ENCODE results near the gene FTO.
"Not testable (repeated sequence)": the region's sequence is repeated elsewhere in the genome, so short reads cannot be mapped to it uniquely, and the experiment has no call there.

The FTO gene

DNA sequence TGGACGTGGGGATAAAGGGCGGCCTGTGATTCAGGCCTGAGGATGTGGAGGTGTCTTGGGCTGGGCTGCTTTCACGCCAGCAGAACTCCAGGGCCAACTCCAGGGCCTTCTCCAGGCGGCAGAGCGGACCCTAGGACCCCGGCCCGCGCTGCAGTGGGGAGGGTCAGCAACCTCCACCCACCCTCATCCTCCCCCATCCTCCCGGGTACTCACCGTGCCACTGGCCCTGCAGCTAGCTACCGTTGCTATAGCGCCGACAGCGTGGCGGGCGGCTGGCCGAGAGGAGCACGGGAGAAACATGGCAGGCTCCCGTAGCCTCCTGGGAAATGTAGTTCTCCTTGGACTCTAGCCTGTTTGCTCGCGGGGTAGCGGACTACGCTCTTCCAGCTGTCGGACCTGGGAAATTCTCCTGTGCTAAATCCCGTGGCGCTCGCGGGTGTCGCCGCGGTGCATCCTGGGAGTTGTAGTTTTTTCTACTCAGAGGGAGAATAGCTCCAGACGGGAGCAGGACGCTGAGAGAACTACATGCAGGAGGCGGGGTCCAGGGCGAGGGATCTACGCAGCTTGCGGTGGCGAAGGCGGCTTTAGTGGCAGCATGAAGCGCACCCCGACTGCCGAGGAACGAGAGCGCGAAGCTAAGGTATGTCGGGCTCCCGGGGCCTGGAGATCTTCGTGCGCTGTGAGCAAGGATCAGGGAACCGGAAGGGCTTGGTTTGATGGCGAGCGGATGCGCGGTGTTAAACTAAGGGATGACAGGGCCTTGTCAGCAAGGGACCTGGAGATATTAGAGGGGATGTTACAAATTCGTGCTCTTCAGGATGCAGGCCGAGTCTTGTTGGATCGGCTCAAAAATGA lies at the start of gene FTO, which contains the start of gene RPGRIP1L:
Gene FTO, plus strand, starts transcription at position 567 of the 855 bp plus-strand sequence.
Gene RPGRIP1L, minus strand, starts transcription at position 270 of the 855 bp plus-strand sequence. CDS start 3,136 bp downstream, outside the sequence.
- DNase-seq, result peak; percentile 78

DNA sequence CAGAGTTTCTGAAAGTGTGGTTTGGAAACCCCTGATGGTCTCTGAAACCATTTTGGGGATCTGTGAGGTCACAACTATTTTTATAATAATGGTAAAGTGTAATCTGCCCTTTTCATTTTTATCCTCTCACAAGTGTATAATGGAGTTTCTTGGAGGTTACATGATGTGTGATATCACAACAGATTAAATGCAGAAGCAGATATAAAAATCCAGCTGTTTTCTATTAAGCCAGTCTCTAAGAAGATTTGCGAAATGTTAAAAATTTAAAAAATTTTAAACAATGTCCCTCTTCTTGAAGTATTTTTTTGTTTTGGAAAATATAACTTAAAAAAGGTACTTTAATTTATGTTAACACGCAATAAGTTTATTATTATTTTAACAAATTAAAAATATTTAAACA lies 49.0 kb upstream of the FTO start:
- no peak for DNase-seq

DNA sequence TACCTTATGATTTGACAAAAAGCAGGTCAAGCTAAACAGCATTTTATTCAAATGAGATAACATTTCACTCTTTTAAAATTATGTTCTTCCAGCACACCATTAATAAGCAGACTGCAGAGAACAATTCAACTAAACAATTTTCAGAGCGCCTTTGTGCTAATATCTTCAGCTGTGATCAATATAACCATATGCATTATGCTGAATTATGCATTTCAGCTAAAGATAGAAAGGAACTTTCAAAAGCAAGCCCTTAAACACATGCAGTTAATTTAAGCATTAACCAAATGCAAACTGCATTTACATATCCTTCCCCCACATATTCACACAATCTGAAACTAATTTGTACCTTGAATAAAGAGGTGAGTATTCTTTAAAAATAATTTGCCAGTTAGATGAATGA lies 41.9 kb upstream of the FTO start:
- no peak for DNase-seq

DNA sequence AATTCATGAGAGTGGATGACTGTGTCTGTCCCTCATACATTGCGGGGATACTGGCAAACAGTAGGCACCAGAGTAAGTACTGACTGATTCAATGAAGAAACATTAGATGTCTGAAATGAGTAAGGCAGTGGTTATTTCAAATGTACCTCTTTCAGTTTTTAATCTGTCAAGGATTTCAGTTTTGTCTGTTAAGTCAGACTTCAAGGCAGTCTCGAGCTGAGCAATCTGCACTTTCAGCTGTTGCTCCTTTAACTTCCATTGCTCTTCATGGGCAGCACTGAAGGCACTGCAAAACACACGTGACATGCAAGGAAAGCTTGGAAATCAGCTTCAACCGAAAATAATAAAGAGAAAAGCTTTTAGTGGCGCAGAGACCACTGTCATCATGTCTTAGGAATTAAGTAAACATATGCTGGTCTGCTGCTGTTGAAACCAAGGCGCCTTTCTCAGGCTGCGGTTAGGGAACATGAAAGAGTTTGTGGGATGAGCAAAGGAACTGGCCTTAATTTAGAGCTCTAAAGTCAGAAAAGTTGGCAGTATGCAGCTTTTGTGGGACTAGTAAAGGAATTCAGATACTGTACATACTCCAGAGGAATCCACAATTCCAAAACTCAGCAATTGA lies 39.1 kb upstream of the FTO start:
- DNase-seq, result no peak

DNA sequence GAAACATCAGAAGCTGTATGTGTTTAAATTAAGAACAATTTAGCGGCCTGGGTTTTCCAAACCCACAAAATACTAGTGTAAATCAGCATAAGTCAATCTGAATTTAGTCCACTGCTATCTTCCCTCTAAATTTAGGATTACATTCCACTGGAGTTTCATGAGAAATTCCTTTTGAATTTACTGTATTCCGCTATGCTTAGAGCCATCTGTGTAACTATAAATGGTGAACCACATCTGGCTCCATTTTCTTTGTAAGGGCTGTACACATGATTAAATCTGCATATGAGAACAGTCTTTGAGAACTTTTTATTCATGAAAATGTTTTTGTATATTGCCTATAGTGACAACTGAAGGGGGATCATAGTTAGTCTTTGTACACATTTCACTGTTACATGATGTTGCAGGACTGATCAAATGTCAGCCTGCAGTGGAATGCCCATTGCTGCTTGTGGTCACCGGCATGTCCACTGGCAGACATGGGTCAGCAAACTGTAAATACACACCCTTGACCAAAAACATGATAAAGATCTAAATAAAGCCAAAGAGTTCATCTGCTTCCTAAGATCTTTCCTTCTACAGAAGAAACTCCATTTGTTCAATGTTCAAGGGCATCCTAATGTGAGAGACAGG lies 37.1 kb upstream of the FTO start:
- no peak for DNase-seq

DNA sequence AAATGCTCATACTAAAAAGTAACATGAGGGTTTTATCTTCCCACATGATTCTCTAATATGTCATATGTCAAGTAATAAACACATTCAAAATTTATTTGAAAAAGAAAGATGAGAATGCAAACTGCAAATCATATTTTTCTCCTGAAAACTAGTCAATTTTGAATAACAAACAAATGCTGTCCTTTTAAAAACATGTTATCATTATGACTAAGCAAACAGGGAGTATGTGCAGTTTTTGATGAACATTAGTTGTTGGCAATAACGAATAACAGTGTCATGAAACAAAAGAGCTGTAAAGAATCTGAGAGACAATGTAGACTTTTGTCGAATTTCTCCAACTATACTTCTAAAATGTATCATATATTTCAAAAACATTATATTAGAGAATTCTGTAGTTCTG lies 35.1 kb upstream of the FTO start:
- DNase-seq, result no peak

DNA sequence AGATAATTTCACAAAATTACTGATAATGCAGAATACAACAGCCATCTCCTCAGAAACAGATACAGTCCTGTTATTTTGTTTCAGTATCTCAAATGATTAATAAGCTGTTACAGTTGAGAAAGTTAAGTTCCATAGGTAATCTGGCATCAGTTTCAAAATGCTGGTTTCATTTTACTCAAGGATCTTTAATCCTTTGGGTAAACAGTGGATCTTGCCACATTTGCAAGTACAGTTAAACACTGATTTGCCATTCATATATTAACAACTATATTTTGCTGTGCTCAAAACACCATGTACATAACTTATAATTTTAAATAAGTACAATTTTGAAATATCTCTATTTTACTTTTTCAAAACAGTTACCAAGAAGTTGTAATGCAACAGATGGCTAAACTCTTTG lies 31.5 kb upstream of the FTO start:
- no peak for DNase-seq

DNA sequence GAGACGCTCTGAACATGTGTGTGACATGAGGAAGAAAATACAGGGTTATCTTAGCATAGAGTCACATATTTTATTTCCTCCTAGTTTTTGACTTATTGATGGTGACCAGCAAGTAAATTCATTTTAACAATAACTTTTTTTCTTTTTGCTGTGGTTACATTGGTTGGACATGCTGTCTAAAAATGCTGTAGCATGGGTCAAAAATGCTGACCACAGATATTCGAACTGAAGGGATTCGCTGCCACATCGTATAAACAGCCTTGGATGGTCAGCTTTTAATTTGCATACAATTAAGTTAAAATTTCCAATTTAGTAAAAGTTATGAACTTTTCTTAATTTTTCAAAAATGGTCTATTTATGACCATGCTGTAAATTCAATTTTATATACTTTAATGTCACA lies 30.8 kb upstream of the FTO start:
- no peak for DNase-seq

DNA sequence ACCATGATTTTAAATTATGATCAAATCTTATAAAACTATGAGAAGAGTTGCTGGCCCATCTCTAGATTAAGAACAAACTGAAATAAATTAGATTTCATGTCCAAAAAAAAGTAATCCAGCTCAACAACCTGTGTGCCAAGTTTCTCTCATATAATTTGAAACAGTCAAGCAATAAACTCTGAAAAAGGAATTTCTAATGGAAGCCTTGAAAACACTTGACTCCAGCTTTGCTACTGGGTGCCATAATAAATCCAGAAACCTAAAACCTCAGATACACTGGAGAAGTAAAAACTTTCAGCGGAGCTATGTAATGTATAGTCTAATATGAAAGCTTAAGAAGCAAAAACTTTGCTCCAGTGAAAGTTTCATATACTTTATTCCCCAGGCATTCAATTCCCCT lies 25.8 kb upstream of the FTO start:
- DNase-seq, result no peak

DNA sequence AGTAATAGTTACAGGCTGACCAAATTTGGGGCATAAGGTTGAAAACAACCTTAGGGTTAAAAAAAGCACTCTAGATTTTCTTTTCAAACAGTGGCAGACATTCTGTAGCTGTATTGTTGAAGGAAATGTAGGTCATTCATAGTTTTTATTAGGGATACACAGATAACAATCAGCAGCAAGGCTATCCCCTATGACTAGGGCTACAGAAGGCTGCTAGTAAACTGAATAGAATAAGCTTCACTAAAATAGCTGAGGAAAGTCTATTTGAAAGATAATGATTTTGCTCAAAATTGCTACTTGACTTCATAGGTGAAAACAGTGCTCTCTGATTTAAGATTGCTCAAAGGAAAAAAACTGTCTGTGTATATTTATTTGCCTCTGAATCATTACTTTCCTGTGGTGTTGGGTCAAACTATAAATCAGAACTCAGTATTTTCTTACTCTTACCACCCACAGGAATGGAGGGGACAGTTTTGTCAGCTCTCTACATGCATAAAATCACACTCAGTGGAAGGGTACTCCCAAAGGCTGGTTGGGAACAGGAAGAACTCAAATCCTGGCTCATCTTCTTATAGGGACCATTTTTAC lies 25.1 kb upstream of the FTO start:
- no peak for DNase-seq

DNA sequence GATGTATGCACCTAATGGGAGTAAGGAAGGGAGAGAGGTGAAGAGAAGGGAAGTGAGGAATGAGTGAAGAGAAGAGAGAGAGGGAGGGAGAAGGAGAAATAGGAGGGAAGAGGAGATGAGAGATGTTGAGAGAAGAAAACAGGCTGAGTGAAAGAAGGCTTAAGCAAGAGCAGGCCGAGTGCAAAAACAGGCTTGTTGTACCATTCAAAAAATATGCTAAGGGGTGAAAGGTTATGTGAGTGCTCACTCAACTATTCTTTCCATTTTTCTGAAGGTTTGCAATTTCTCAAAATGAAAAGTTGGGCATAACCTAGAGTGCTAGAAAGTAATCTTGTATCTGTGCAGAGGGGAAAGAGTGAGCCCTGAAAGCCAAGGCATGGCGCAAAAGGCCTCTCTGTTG lies 23.2 kb upstream of the FTO start:
- no peak for DNase-seq

DNA sequence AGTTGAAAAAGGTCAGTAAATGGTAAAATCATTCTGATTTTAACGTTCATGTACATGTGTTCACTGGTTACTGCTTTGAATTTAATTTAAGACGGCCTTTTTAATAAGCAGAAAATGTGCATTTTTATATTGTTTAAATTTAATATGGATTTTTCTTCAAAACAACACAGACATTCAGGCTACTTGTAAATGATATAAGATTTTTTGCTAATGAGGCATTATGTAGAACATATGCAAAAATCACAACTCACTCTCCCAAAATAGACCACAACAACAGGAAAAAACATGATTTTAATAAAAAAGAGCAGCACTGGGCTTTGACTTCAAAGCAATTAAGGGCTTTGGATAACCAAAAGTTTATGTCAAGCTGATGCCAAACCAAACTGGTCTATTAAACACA lies 22.6 kb upstream of the FTO start:
- no peak for DNase-seq

DNA sequence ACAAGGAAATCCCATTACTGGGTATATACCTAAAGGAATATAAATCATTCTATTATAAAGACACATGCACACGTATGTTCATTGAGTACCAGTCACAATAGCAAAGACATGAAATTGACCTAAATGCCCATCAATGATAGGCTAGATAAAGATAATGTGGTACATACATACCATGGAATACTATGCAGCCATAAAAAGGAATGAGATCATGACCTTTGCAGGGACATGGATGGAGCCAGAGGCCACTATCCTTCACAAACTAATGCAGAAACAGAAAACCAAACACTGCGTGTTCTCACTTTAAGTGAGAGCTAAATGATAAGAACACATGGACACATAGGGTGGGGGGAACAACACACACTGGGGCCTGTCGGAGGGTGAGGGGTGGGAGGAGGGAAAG lies 18.6 kb upstream of the FTO start:
- DNase-seq, result not testable (repeated sequence)

DNA sequence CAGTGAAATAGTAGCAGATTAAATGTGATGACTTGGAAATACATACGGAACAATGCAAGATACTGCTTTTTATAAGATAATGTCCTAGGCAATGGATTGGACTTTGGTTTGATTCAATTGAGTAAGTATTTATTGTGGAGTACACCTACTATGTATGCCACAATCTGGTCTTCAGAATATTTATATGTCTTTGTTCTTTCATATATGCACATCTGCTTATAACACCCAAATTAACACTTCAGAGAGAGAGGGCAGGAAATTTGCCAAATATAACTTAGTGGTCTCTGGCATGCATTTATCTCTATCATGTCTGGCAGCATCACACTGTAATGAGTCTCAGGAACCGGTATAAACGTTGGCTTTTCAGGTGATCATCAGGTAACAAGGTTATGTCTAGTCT lies 17.2 kb upstream of the FTO start:
- no peak for DNase-seq

DNA sequence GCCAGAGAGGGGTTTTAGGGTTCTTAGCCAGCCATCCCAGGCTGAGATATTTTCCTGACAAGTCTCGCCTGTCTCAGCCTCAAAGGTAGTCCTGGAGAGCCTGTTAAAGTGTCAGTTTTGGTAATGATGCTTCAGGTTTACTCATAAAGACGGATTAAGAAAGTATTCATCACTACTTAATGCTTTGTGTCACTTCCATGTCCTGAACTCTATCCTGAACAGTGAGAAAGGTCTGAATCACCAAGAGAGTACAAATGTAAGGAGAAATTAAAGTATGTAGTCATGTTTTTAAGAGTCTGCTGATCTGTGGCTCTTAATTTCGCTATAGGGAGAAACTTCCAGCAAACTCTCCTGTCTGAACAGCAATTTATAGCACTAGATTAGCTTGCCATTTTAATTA lies 14.3 kb upstream of the FTO start:
- no peak for DNase-seq

DNA sequence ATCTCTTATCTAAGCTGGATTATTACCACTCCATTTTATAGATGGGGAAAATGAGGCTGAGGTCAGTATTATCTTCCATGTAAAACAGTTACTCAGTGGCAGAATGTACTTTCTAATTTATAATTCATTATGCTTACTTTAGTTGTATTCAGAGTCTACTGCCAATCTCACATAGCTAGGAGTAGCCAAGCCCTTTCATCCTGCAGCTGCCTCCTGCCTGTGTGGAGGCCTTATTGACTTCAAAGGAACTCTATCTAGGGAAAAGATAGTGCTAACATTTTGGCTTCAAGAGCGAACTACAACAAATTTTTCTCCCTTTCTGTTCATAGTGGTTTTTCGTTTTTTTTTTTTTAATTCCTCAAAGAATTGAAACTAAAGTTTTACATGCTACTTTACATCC lies 13.2 kb upstream of the FTO start:
- no peak for DNase-seq

DNA sequence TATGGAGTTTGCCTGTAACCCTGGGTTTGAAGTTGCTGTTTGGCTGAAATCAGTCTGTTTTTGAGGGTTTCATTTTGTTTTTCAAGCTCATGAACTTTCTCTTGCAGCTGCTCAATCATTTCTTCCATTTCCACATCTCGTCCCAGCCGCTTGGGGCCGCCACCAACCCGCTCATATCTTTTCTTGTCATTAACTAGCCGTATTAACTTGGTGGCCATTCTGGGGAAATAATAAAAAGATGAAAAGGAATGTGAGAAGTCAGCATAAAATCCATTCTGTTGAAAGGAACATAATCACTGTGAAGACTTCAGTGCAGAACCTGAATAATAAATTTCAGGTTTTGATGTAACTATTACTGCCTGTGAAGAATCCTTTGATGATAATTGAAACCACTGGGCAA lies 11.8 kb upstream of the FTO start:
- no peak for DNase-seq

DNA sequence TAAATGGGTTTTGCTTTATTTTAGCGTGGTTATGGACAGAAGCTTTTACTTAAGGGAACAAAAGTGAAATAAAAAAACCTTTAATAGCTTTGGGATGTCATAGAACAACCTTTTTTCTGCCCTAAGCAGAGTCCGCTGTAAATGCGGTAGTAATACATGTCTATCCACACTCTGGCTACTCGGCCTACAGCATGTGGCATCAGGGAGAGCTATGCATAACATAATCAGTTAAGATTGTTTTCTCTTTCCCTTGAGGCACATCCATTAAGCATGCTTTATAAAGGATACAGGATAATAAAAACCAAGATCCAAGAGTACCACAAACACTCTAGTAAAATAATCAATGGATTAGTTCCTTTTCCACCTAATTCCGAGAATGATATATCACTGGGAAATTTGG lies 10.6 kb upstream of the FTO start:
- DNase-seq, result no peak

DNA sequence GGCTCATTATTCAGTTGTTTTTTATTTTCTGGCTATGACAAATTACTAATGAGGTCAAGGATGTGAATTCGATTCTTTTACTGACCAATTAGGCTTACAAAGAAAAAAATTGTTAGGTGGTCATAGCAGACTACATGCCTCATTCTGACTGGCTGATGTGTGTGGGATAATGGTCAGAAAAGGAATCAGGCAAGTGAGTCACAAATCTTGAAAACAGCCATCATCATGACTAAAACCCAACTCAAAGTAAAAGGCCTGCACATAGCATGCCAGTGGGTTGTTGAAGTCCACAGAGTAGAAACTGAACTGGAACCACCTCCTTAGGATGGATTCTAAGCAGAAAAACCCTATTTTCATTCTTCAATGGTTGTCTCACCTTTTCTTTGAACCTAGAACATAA lies 8.9 kb upstream of the FTO start:
- no peak for DNase-seq

DNA sequence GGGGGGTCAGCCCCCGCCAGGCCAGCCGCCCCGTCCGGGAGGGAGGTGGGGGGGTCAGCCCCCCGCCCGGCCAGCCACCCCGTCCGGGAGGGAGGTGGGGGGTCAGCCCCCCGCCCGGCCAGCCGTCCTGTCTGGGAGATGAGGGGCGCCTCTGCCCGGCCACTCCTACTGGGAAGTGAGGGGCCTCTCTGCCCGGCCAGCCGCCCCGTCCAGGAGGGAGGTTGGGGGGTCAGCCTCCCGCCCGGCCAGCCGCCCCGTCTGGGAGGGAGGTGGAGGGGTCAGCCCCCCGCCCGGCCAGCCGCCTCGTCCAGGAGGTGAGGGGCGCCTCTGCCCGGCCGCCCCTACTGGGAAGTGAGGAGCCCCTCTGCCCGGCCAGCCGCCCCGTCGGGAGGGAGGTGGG lies 5.7 kb upstream of the FTO start:
- not testable (repeated sequence) for DNase-seq

DNA sequence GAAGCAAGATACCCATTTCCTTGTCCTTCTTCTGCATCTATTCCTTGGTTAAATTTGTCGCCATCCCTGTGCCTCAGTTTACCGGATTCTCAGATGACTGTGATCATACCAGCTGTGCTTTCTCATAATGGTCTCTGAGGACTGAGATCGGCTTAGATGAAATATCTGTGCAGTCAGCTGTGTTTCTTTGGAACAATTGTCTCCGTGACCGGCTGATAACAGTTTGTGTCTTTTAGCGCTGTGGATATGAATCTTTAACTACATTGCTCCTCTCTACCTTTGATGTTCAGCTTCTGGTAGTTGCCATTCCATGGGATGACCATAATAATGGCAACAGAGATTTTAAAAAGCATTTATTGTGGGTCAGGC lies 473 bp downstream of the FTO start:
- no peak for DNase-seq

DNA sequence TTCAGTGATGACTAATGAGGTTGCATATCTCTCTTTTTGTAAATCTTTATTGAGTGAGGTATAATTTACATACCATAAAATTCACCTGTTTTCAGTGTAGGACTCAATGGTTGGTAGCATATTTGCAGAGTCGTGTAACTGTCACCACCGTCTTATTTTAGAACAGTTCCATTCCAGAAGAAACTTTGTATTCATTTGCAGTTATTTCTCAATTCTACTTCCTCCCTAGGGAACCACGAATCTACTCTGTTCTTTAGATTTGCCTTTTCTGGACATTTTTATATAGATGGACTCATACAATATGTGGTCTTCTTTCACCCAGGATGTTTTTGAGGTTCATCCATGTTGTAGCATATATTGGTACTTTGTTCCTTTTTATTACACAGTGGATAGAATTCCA lies 3.7 kb downstream of the FTO start:
- no peak for DNase-seq

DNA sequence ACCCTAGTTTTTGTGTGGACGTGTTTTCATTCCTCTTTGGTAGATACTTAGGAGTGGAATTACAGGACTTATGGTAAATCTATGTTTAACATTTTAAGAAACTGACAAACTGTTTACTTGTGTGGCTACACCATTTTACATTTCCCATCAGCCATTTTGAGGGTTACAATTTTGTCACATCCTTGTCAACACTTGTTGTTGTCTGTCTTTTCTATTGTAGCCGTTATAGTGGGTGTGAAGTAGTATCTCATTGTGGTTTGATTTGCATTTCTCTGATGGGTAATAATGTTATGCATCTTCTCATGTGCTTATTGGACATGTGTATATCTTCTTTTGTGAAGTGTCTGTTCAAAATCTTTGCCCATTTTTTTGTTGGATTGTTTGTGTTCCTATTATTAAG lies 4.5 kb downstream of the FTO start:
- DNase-seq, result no peak

DNA sequence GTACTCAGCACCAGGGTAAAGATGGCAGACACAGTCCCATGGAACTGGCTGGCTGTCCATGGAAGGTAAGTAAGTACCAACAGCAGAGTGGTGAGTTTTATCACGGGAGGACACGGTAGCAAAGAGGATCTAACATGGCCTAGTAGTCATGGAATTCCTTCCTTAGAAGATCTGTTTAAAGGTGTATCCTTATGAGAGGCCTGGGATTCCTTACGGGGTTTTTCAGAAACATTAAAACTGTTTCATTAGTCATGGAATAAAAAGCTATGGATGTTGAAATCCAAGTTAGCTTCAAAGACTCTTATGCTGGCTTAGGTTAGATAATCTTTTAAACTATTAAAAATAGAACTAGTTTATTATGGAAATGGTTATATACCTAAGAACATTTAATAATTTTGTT lies 7.4 kb downstream of the FTO start:
- no peak for DNase-seq

All from NCI-H1048 (cell line).